Stimulated activated CD4-positive, alpha-beta T cell treated with anti-CD3 and anti-CD28 coated beads, Interleukin-2, amount 100 ng/mL, for 4 hours (primary cell): Measurements from ENCODE around the gene SLC23A1.
A peak's percentile ranks its signal among the peaks of the same experiment; 100 is the strongest.
"Not testable (repeated sequence)": the region's sequence is repeated elsewhere in the genome, so short reads cannot be mapped to it uniquely, and the experiment has no call there.

Experiments
- DNase-seq: peaks from one replicate; pipeline ENCODE4 v3.0.0-alpha.2; 2020; ENCODE audit warnings: low read depth

The SLC23A1 gene

DNA sequence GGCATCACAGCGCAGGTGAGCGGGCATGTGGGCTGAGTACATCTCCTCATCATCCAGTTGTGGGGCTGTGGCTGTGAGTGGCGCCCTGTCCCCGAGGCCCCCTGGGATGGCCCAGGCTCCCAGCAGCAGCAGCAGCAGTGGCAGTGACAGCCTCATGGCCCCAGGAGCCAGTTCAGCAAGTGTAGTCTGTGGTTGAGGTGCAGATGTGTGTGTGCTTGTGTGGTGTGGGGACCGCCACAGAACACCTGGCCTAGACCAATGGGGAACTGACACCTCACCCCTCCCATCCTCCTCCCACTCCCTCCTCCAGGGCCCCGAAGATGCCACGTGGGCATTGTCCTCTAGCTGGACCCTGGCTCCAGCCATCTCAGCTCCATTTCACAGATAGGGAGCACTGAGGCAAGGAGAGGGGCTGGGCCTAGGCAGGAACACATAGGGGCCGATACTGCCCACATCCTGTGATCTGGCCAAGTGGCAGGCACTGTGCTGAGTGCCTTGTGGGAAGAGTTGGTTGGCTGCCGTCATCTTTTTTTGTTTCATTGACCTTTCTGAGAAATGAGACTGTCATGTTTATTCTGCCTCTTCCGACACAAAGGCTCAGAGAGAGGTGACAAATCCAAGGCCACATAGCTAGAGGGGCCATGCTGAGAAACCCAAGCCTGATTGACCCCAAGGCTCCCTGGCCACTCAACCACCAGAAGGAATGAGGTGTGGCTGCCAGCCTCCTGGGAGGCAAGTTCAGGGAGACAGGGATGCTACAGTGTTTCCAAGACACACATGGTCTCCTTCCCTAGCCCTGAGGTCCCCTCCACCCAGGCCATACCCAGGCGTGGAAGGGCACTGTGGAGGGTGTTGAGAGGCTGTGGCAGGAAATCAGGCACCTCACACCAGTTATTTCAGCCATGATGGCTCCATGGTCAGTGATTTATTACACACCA lies 6.9 kb upstream of the SLC23A1 start, which contains the start of gene MZB1:
Gene MZB1, minus strand, starts transcription at position 213 of the 938 bp plus-strand sequence. Its CDS starts 57 bp downstream, at position 156.
- DNase-seq = peak; percentile 33

DNA sequence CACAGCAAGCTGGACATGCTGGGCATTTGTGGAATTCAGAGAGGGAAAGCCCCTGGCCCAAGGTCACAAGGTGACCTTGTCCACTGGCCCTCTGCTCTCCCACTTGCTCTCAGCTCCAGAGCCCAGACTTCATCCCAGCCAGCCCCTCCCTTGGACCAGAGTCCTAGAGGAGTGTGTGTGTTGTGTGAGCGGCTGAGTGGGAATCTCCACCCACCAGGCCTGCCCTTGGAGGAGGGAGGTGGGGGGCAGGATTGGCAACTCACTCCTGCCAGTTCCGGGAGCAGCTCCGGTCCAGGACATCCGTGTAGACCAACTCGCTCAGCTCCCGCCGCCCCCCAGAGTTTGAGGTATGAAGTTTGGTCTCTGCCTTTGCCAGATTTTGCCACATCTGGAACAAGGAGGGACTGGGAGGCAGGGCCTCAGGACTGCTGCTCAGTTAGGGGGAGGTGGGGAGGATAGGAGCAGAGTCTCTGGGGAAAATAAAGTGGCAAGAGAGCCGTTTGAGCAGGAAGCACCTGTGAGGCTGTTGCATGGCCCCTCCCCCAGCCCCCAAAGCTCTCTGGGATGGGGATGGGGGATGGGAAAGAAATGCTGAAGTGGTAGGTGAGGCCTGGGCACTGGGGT lies 5.2 kb upstream of the SLC23A1 start:
- DNase-seq = no peak

DNA sequence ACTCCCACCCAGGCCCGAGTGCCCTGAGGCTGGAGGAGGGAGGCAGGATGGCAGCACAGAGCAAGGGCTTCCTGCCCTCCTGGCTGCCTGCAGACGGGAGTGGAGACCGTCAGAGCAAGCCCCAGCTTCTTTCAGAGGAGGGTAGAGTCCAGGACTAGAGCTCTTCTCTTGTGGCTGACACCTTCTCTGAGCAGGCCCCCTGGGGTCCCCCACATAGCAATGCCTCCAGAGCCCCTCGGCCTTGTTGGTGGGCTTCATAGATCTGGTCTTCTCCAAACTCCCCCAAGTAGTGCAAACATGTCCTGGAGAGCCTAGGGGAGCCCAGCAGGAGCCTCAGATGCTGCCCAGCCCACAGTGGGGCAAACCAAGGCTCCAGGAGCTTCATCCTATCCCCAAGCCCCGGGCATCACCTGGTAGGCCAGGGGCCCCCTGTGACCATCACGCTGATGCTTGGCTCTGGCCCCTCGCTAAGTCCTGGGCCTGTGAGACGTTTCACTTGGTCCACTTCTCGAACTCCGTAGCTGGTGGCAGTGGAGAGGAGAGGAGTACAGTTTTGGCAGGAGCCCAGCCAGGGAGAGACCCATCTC lies 4.6 kb upstream of the SLC23A1 start:
- DNase-seq = no peak

DNA sequence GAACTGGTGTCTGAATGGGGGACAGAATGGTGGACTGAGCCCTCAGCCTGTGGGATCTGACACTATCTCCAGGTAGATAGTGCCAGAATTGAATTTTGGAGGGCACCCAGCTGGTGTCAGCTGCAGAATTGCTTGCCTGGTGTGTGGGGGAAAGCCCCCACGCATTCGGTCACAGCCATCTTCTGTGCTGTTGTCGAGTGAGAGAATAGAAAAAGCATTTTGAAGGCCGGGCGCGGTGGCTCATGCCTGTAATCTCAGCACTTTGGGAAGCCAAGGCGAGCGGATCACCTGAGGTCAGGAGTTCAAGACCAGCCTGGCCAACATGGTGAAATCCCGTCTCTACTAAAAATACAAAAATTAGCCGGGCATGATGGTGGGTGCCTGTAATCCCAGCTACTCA lies 3.9 kb upstream of the SLC23A1 start:
- not testable (repeated sequence) for DNase-seq

DNA sequence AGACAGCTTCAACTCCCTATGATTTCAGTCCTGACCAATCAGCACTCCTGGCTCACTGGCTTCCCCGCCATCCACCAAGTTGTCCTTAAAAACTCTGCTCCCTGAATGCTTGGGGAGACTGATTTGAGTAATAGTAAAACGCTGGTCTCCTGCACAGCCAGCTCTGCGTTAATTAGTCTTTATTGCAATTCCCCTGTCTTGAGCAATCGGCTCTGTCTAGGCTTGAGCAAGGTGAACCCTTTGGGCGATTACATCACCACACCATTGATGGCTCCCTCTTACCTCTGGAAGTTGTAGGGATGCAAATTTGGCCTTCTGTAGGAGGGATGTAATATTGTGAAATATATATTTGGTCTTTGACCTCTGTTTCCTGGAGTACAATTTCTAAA lies 2.9 kb upstream of the SLC23A1 start:
- DNase-seq = no peak

DNA sequence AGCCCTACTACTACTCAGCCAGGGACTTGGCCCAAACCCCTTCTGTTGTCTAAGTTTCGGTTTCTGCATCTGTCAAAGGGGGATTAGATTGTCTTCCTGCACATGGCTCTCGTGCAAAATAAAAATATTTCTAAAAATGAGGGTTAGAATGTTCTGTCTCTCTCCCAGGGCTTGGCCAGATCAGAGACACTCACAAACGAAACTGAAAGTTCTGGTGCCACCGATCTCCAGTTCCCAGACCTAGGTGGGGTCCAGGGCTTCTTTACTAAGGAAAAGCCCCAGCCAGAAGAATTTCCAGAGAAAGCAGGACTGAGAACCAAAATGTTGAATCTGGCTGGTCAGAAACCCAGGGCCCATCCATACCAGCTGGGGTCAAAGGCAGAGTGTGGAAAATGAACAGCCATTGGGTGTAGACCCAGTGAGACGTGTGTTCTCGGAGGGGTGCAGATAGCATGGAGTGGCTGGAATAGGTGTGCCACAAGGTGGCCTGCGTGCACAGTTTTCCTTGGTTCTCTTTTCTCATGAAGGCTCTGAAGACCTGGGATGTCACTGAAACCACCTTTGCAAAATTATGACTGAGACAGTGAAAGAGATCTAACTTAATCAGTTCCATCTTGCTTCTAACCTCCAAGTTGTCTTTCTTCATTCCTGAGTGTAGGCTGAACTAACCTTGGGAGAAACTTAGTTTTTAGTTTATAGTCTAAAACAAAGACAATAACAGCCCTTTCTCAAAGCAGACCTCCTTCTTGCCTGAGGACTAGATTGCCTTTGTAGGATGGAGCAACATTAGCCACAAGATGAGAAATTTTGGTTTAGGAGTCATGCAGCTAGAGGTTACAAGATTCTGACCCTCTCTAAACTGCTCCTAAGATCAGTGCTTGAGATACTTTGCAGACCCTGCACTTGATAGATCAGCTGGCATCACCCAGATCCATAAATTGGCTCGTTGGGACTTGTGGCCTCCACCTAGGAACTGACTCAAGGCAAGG lies 2.3 kb upstream of the SLC23A1 start:
- no peak for DNase-seq

GRCh38 chr5:139384591-139385051 lies 1.5 kb upstream of the SLC23A1 start:
- DNase-seq = no peak

DNA sequence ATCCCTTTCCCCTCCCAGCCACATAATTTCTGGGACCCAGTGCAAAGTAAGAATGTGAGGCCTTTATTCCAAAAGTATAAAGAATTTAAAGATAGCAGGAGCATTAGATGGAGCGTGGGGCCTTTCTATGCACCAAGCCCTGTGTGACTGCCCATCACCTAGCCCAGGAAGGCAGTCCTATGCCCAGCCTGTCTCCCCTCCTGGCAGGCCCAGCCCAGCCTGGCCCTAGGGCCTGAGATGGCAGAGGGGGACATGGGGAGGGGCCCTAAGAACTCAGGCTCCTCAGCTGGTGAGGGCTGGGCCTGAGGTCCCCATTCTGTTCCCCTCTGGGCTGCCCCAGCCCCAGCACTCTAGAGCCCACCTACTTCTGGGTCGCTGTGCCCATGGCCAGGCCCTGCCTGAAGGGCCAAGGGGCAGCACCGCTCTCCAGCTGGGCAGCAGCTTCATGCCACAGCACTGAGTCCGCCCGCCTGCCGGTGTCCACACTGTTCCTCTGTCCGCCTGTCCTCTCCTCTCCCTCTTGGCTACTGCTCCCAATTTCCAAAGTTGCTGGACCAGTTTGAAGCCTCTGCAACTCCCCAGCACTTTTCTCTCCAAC lies 995 bp upstream of the SLC23A1 start:
- no peak for DNase-seq

GRCh38 chr5:139382807-139383206 lies 290 bp downstream of the SLC23A1 start:
- no peak for DNase-seq

DNA sequence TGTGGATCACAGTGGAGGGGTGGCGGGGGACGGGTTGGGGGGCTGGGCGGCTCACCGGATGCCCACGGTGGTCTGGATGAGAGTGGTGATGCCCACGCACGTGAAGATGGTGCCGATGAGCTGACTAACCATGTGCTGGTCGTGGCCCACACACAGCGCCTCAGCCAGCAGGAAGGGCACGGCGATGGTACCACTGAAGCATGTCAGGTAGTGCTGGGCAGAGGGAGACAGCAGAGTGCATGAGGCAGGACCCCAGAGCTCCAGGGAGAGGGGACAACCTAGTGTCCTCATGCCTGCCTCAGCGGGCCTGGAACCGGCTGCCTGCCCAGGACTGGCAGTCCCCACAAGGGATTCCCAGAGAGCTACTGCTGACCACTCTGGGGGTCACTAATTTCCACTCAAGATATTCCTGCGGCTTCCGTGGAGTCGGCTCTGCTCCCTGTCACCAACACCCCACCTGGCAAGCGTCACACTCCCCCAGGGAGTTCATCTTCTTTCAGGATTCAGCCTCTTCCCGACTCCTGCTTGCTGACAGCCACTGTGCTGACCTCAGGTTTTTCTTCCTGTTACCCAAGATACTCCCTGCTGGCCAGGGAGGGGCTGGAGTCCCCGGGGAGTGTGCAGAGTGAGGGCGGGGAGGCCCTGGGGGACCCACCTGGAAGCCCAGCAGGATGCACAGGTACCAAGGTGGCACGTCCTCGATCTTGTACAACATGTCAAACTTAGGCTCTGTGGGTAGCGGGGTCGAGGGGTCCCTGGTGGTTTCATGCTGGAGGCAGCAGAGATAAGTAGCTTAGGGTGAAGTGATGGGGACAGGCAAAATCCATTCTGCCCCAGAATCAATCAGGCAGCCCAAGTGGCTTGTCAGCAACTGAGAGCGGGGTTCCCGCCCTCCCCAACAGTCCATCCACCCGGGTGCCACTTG lies 998 bp downstream of the SLC23A1 start:
- DNase-seq = no peak

GRCh38 chr5:139379626-139380449 lies 3.3 kb downstream of the SLC23A1 start:
- DNase-seq = no peak

DNA sequence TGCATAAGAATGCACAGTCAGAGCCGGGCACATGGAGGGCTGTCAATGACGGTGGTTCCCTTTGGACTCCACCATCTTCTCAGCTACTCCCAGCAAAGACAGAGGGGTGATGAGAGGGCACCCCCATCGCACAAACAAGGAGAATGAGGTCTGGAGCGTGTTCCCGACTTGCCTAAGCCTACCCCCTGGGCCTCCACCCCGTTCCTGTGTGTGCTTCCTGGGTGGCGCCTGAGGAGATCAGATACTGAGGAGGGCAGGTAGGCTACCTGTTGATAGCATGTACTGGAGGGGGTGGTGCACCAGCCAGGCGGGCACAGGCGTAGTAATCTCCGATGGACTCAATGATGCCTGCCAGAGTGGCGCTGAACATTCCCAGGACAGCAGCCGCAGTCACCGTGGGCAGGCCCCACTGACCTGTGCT lies 4.1 kb downstream of the SLC23A1 start:
- DNase-seq = no peak

GRCh38 chr5:139378101-139378825 lies 4.8 kb downstream of the SLC23A1 start:
- no peak for DNase-seq

DNA sequence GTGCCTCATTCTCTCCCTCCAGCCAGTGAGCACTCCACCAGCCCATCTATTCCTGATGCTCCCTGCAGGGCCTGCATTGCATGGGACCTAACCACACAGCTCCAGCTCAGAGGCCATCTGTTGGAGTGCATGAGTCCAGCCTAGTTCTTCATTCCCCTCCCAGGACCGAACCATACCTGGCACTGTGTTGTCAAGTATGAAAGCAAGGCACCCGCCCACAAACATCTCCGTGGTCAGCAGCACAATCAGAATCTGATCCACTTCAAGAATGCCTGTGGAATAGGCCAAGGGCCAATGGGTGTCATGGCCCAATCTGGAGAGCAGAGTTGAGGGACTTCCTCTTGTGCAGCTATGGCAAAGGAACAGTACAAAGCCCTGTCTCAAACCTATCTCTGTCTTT lies 5.9 kb downstream of the SLC23A1 start:
- DNase-seq = no peak

GRCh38 chr5:139376364-139376763 lies 6.7 kb downstream of the SLC23A1 start:
- no peak for DNase-seq

- no peak for DNase-seq
These were observed 8.2 kb downstream of the SLC23A1 start for GRCh38 chr5:139374909-139375308.

DNA sequence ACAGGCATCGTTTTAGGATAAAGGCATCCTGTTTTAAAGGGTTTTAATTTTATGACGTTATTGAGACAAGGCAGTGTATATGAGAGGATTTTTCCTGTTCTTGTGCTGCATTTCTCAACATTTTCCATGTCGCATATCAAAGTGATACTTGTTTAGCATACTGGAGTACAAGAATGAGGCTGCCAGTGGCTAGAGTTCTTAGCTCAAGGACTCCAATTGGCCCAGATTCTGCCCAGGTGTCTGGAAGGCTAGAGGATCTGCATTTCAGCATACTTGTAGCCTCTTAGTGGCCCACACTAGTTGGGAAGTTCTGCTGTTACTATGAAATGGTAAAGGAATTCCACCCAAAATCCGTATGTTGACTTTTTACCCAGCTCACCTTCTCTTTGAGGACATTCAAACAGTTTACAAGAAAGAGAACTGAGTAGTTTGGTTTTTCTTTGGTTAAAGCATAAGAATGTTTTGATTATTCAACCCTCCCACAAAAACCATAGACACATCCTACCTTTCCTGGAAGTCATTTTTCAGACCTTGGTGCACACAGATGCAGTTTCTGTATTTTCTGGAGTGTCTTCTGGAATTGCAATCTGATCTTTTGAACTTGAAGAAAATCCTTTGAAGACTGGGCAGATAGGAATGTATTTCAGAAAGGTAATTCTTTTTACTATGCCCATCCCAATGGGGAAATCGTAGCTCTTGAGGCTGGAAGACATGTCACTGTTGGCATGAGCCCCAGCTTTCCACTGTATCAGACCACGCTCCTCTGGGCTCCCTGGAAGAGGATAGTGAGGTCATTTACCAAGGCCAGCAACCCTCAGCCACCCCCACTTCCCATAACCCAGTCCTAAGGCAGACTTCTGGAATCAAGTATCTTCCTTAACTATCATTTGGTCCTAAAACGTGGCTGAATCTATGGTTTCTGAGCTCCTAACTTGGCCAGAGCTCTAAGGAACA lies 11.3 kb downstream of the SLC23A1 start:
- DNase-seq = no peak
